IMR-90 (cell line): ENCODE measurements around the gene RAD18. TPM values are rescaled to one million over a fixed set of nuclear protein-coding genes. Genes with fewer than 3 reads are reported as not detected.

Experiments
- ATAC-seq: fragments of 200-7000 bp; cut with Tn5 transposase; 2 replicates; pipeline ENCODE4 v1.9.1; 2020; ENCODE audit warnings: low read depth, mild to moderate bottlenecking, moderate library complexity
- BruUV-seq: library from RNA; stranded (reverse); fragments of 400-500 nt; replicated peaks from 2 replicates; lab custom pipeline; 2021; lab: Mats Ljungman, UMichigan
- CTCF ChIA-PET: fragments of 300-600 bp; formaldehyde crosslinking; extraction: SDS; loops from one replicate; lab custom pipeline; 2021; ENCODE audit warnings: antibody characterized with exemption; lab: Yijun Ruan, JAX
- POLR2A ChIA-PET: fragments of 300-600 bp; sonication (Branson Sonifier 250); formaldehyde crosslinking; loops from one replicate; lab custom pipeline; 2022; ENCODE audit warnings: antibody characterized with exemption; ENCODE audit not compliant: unreplicated experiment; lab: Charles Lee
- DNase-seq: peaks from one replicate; pipeline ENCODE4 v3.0.0; 2013
- H2AFZ ChIP-seq: replicated peaks from 2 replicates; pipeline ENCODE3; 2013; ENCODE audit warnings: low read length, mild to moderate bottlenecking; ENCODE audit not compliant: poor library complexity
- H2AK5ac ChIP-seq: 2 replicates; pipeline ENCODE4 v1.6.1; 2013; ENCODE audit warnings: low read depth, low read length, inconsistent platforms
- H2AK9ac ChIP-seq: replicated peaks from 2 replicates; pipeline ENCODE3; 2013; ENCODE audit warnings: mild to moderate bottlenecking, low read depth, low read length, moderate library complexity; ENCODE audit not compliant: poor library complexity
- H2BK120ac ChIP-seq: 2 replicates; pipeline ENCODE4 v1.6.1; 2013; ENCODE audit warnings: low read depth, low read length, inconsistent platforms
- H2BK15ac ChIP-seq: 3 replicates; pipeline ENCODE4 v1.6.1; 2013; ENCODE audit warnings: low read depth, low read length, inconsistent platforms
- H2BK20ac ChIP-seq: 2 replicates; pipeline ENCODE4 v1.6.1; 2013; ENCODE audit warnings: low read depth, mild to moderate bottlenecking, inconsistent platforms, low read length, moderate library complexity
- H2BK5ac ChIP-seq: 2 replicates; pipeline ENCODE4 v1.6.1; 2013; ENCODE audit warnings: mild to moderate bottlenecking, low read depth, low read length, inconsistent platforms; ENCODE audit not compliant: poor library complexity, severe bottlenecking
- H3K14ac ChIP-seq: replicated peaks from 2 replicates; pipeline ENCODE4 v1.6.1; 2013; ENCODE audit warnings: low read depth, low read length, inconsistent platforms
- H3K18ac ChIP-seq: 2 replicates; pipeline ENCODE4 v1.6.1; 2013; ENCODE audit warnings: low read depth, low read length, control low read depth
- H3K23ac ChIP-seq: 2 replicates; pipeline ENCODE4 v1.6.1; 2013; ENCODE audit warnings: low read depth, low read length, inconsistent platforms
- H3K27ac ChIP-seq: 2 replicates; pipeline ENCODE4 v1.5.1; 2013; ENCODE audit warnings: mild to moderate bottlenecking, control low read depth, low read length; ENCODE audit not compliant: insufficient read depth
- H3K27me3 ChIP-seq: 2 replicates; pipeline ENCODE4 v1.6.1; 2013; ENCODE audit warnings: low read length; ENCODE audit not compliant: control insufficient read depth, insufficient read depth
- H3K36me3 ChIP-seq: 2 replicates; pipeline ENCODE4 v1.6.1; 2013; ENCODE audit warnings: low read length, mixed read lengths; ENCODE audit not compliant: control insufficient read depth, insufficient read depth
- H3K4ac ChIP-seq: 2 replicates; pipeline ENCODE4 v1.6.1; 2013; ENCODE audit warnings: low read depth, low read length, inconsistent platforms
- H3K4me1 ChIP-seq: 2 replicates; pipeline ENCODE4 v1.6.1; 2013; ENCODE audit warnings: low read length, mixed read lengths; ENCODE audit not compliant: control insufficient read depth, insufficient read depth
- H3K4me2 ChIP-seq: 2 replicates; pipeline ENCODE4 v1.6.1; 2013; ENCODE audit warnings: low read depth, mild to moderate bottlenecking, control low read depth, low read length, moderate library complexity
- H3K4me3 ChIP-seq: 2 replicates; pipeline ENCODE4 v1.5.1; 2013; ENCODE audit warnings: low read depth, mild to moderate bottlenecking, control low read depth, low read length, moderate library complexity; ENCODE audit not compliant: insufficient read depth
- H3K56ac ChIP-seq: 2 replicates; pipeline ENCODE4 v1.6.1; 2013; ENCODE audit warnings: low read length, inconsistent platforms; ENCODE audit not compliant: insufficient read depth; ENCODE audit errors: extremely low read depth
- H3K79me1 ChIP-seq, 2 experiments: 2 replicates each; pipeline ENCODE4 v1.6.1; 2013; ENCODE audit warnings: low read length in 2 of 2, inconsistent platforms in 1 of 2, low read depth in 1 of 2
- H3K9ac ChIP-seq: 2 replicates; pipeline ENCODE4 v1.6.1; 2013; ENCODE audit warnings: low read depth, low read length, control low read depth
- H3K9me1 ChIP-seq: 2 replicates; pipeline ENCODE4 v1.6.1; 2013; ENCODE audit warnings: low read length, inconsistent platforms; ENCODE audit not compliant: insufficient read depth
- H3K9me3 ChIP-seq: 2 replicates; pipeline ENCODE4 v1.6.1; 2013; ENCODE audit warnings: low read length; ENCODE audit not compliant: control insufficient read depth, insufficient read depth
- H4K20me1 ChIP-seq: 2 replicates; pipeline ENCODE4 v1.6.1; 2013; ENCODE audit warnings: low read length, inconsistent platforms; ENCODE audit not compliant: insufficient read depth
- H4K5ac ChIP-seq: 2 replicates; pipeline ENCODE4 v1.6.1; 2013; ENCODE audit warnings: mild to moderate bottlenecking, low read depth, low read length, control low read depth
- H4K8ac ChIP-seq, 2 experiments: 2 replicates each; pipeline ENCODE4 v1.6.1; 2013; ENCODE audit warnings: low read depth in 2 of 2, low read length in 2 of 2, control low read depth in 1 of 2, inconsistent platforms in 1 of 2
- H4K91ac ChIP-seq: 2 replicates; pipeline ENCODE4 v1.6.1; 2013; ENCODE audit warnings: low read depth, low read length, inconsistent platforms; ENCODE audit not compliant: insufficient read depth
- BHLHE40 ChIP-seq: fragments of 150-350 bp; IDR thresholded peaks from 2 replicates; pipeline ENCODE4 v1.6.1; 2016; ENCODE audit warnings: mild to moderate bottlenecking, low read depth, low read length
- CEBPB ChIP-seq: IDR thresholded peaks from 2 replicates; pipeline ENCODE4 v1.6.1; 2012; ENCODE audit warnings: low read depth, low read length, improper control_type of control experiment
- CHD1 ChIP-seq: IDR thresholded peaks from 2 replicates; pipeline ENCODE4 v1.6.1; 2012; ENCODE audit warnings: low read depth, low read length, improper control_type of control experiment
- CTCF ChIP-seq: conservative IDR thresholded peaks from 2 replicates; pipeline ENCODE4 v1.5.1; 2012; ENCODE audit warnings: mild to moderate bottlenecking, low read depth, low read length, improper control_type of control experiment
- ELK1 ChIP-seq: fragments of 150-350 bp; IDR thresholded peaks from 2 replicates; pipeline ENCODE4 v1.6.1; 2016; ENCODE audit warnings: low read depth, mild to moderate bottlenecking, low read length, moderate library complexity, borderline replicate concordance
- MAFK ChIP-seq: IDR thresholded peaks from 2 replicates; pipeline ENCODE4 v1.6.1; 2012; ENCODE audit warnings: low read depth, low read length, improper control_type of control experiment
- MAZ ChIP-seq: IDR thresholded peaks from 2 replicates; pipeline ENCODE4 v1.6.1; 2012; ENCODE audit warnings: low read depth, mild to moderate bottlenecking, low read length, improper control_type of control experiment, moderate library complexity, borderline replicate concordance
- MXI1 ChIP-seq: IDR thresholded peaks from 2 replicates; pipeline ENCODE4 v1.6.1; 2012; ENCODE audit warnings: low read depth, mild to moderate bottlenecking, low read length, moderate library complexity, borderline replicate concordance
- NFE2L2 ChIP-seq: fragments of 150-350 bp; IDR thresholded peaks from 2 replicates; pipeline ENCODE4 v1.6.1; 2016; ENCODE audit warnings: low read depth, mild to moderate bottlenecking, low read length
- RFX5 ChIP-seq: IDR thresholded peaks from 2 replicates; pipeline ENCODE4 v1.8.0; 2012; ENCODE audit warnings: low read depth, mild to moderate bottlenecking, low read length, moderate library complexity
- WGBS, 2 experiments: methylation state at CpG; one replicate each; pipeline versions ENCODE4 v1.1.5 to v1.1.7; 2013; ENCODE audit warnings: missing lambda C conversion rate in 2 of 2; ENCODE audit not compliant: insufficient read length in 1 of 2; ENCODE audit errors: extremely low coverage in 2 of 2; 5-methylcytosine and 5-hydroxymethylcytosine counted together
- dilution Hi-C: fragments of 300-500 bp; cut with HindIII; formaldehyde crosslinking; loops from one replicate; pipeline ENCODE4 v1.14.3; 2018; ENCODE audit warnings: low sequenced_read_pairs; ENCODE audit not compliant: unreplicated experiment
- in situ Hi-C: fragments of 300-500 bp; cut with MboI; formaldehyde crosslinking; loops from 3 replicates; pipeline ENCODE4 v1.14.3; 2019; ENCODE audit warnings: low sequenced_read_pairs, inconsistent platforms, mixed read lengths
- intact Hi-C: fragments of 100-400 bp; cut with micrococcal nuclease; formaldehyde crosslinking; loops from 2 replicates; pipeline ENCODE4 v1.10.0; 2022
- polyA plus RNA-seq, 3 experiments: library from polyadenylated mRNA; depleted of rRNA; stranded (reverse); fragments of >200 nt; gene quantifications; 2 replicates each; pipeline ENCODE4 v1.2.3, GENCODE V29; 2012; ENCODE audit warnings: low replicate concordance in 1 of 3
- total RNA-seq: library from RNA; depleted of rRNA; stranded (reverse); fragments of >200 nt; gene quantifications from 2 replicates; pipeline ENCODE4 v1.2.3, GENCODE V29; 2012

Gene RAD18
- total and polyA plus RNA-seq, 2 of the 4 experiments (the other 2 are of a cell fraction), result 8.2 to 17.2 TPM

- Histone ChIP-seq H3K56ac (no peak overlapping the region), H4K20me1 (no peaks in the 10 kb centered on the region), H3K4me3 (no peak overlapping the region), H2AFZ (no peak overlapping the region), H2BK20ac (no peak overlapping the region), H3K27me3 (no peaks in the 10 kb centered on the region), H4K5ac (peak overlapping the region; percentile 67; the same call in 1 of the 2 replicates), H2BK120ac (peak overlapping the region; percentile 2; the same call in 1 of the 2 replicates), H3K18ac (no peak overlapping the region), H3K9me3 (no peaks in the 10 kb centered on the region), H2BK15ac (no peak overlapping the region), H3K4me1 (peaks cover 9% of the 10 kb centered on the region; the same call in 1 of the 2 replicates), H4K8ac (peak overlapping the region in 1 of 2 experiments; percentile 56; a peak in 1 of 4 replicates), H3K79me1 (no peaks in the 10 kb centered on the region; a peak in 2 of 4 replicates), H3K36me3 (no peaks in the 10 kb centered on the region), H3K14ac (no peak overlapping the region), H4K91ac (no peak overlapping the region), H2AK9ac (no peak overlapping the region), H3K27ac (no peak overlapping the region), H2BK5ac (no peak overlapping the region), H2AK5ac (no peak overlapping the region), H3K9me1 (peaks cover 9% of the 10 kb centered on the region; the same call in 1 of the 2 replicates), H3K4me2 (no peak overlapping the region), H3K23ac (no peak overlapping the region), H3K9ac (no peak overlapping the region), H3K4ac (no peak overlapping the region)
- dilution Hi-C loops, result no loop called here
- ATAC-seq (no peak), DNase-seq (no peak)
- no TSS peak for BruUV-seq
- WGBS, 2 experiments, result 100% methylated on average over 3 of the region's 10 CpGs; no CpG with 5 or more reads in 1 of the 2 experiments
- in situ Hi-C loops, result no loop called here
- intact Hi-C loops, result no loop called here
- TF ChIP-seq NFE2L2 (no peak), CHD1 (no peak), MXI1 (no peak), CEBPB (no peak), ELK1 (no peak), MAFK (no peak), MAZ (no peak), BHLHE40 (no peak), RFX5 (no peak), CTCF (no peak)
- ChIA-PET CTCF (interaction anchor here (0.9 kb wide), 1 partner anchor 31 kb away, joined by 3 read pairs; no protein-coding TSS in a partner anchor), POLR2A (no interaction called here)
These were observed 107.2 kb downstream of the RAD18 start for GRCh38 chr3:8856071-8856470.
